ENCODE results near the gene PGPEP1. TPM values are rescaled to one million over a fixed set of nuclear protein-coding genes. Genes with fewer than 3 reads are reported as not detected.

The PGPEP1 gene
- total and polyA plus RNA-seq, 10 of the 15 experiments (the other 5 are each of a cell fraction or from before 2014, with no cell fraction given): 13.8 to 39.4 (median 17.0) TPM

- POLR2A ChIA-PET: no interaction called here
- CTCF ChIA-PET: interaction anchor here (0.7 to 1.6 kb wide), 5 partner anchors 24 to 160 kb away, joined by 3 to 5 read pairs (median 5); no protein-coding TSS in a partner anchor
- Histone ChIP-seq H3K4me2 (ENCODE audit: control insufficient read depth, insufficient read depth) (no peak overlapping the region), H2AFZ (ENCODE audit: control insufficient read depth, low read depth, low read length) (no peak overlapping the region), H3K79me2 (ENCODE audit: control insufficient read depth, insufficient read depth, low read length) (no peaks in the 10 kb centered on the region), H3K36me3 (ENCODE audit: control insufficient read depth in 2 of 2, insufficient read depth in 2 of 2, low read length in 1 of 2) (no peaks in the 10 kb centered on the region), H3K4me1 (ENCODE audit: control insufficient read depth, insufficient read depth, low read length) (peaks cover 8% of the 10 kb centered on the region), H4K20me1 (ENCODE audit: control insufficient read depth, insufficient read depth) (no peaks in the 10 kb centered on the region), H3K9ac (ENCODE audit: control insufficient read depth, insufficient read depth, low read length) (no peak overlapping the region), H3K27me3 (replicated peaks in 1 of 2; ENCODE audit: control insufficient read depth in 2 of 2, insufficient read depth in 2 of 2, low read length in 1 of 2) (peaks cover 0 to 3% of the 10 kb centered on the region in 2 experiments; a peak in 3 of 4 replicates), H3K9me3 (replicated peaks; ENCODE audit: control insufficient read depth, insufficient read depth, low read length) (no peaks in the 10 kb centered on the region; the same call in 2 of the 3 replicates), H3K27ac (ENCODE audit: control insufficient read depth, insufficient read depth) (no peak overlapping the region), H3K4me3 (no peak overlapping the region)
- ATAC-seq (no peak), DNase-seq (ENCODE audit: low read depth, low spot score) (no peak), FAIRE-seq (no peak)
- RAD21 ChIA-PET (ENCODE audit: unreplicated experiment): no interaction called here
- BruUV-seq (replicated peaks): no TSS peak
- in situ Hi-C loops (cut with MboI): no loop called here
- 67% methylated on average over 7 of the region's 7 CpGs for WGBS (ENCODE audit: insufficient coverage, insufficient replicate concordance, low lambda C conversion rate, missing lambda C conversion rate)
- SMC1A ChIA-PET (ENCODE audit: uncharacterized antibody, unreplicated experiment): interaction anchor here (2.1 kb wide), 1 partner anchor 17 kb away, joined by 4 read pairs; no protein-coding TSS in a partner anchor
- intact Hi-C loops (cut with micrococcal nuclease; ENCODE audit: unreplicated experiment): no loop called here
- no peak for TF ChIP-seq KDM1A (IDR thresholded peaks at IDR 0.05; ENCODE audit: borderline replicate concordance)
- TF ChIP-seq, protein P1, sequence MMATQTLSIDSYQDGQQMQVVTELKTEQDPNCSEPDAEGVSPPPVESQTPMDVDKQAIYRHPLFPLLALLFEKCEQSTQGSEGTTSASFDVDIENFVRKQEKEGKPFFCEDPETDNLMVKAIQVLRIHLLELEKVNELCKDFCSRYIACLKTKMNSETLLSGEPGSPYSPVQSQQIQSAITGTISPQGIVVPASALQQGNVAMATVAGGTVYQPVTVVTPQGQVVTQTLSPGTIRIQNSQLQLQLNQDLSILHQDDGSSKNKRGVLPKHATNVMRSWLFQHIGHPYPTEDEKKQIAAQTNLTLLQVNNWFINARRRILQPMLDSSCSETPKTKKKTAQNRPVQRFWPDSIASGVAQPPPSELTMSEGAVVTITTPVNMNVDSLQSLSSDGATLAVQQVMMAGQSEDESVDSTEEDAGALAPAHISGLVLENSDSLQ (IDR thresholded peaks at IDR 0.05): no peak
- TF ChIP-seq NFYA (IDR thresholded peaks at IDR 0.05; ENCODE audit: borderline replicate concordance, low read depth, low read length): no peak
- no peak for TF ChIP-seq NR2C2 (IDR thresholded peaks at IDR 0.05; ENCODE audit: borderline replicate concordance, control insufficient read depth, insufficient read length, low read depth)
- TF ChIP-seq SKIL (IDR thresholded peaks at IDR 0.05; ENCODE audit: low read depth, poor library complexity, severe bottlenecking): no peak
- no peak for TF ChIP-seq TCF7 (IDR thresholded peaks at IDR 0.05; ENCODE audit: borderline replicate concordance)
- no peak for TF ChIP-seq WRNIP1 (IDR thresholded peaks at IDR 0.05; ENCODE audit: borderline replicate concordance, low read depth, low read length)
- no peak for TF ChIP-seq HDGF (IDR thresholded peaks at IDR 0.05)
- TF ChIP-seq, protein P2, sequence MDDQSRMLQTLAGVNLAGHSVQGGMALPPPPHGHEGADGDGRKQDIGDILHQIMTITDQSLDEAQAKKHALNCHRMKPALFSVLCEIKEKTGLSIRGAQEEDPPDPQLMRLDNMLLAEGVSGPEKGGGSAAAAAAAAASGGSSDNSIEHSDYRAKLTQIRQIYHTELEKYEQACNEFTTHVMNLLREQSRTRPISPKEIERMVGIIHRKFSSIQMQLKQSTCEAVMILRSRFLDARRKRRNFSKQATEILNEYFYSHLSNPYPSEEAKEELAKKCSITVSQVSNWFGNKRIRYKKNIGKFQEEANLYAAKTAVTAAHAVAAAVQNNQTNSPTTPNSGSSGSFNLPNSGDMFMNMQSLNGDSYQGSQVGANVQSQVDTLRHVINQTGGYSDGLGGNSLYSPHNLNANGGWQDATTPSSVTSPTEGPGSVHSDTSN (IDR thresholded peaks at IDR 0.05; ENCODE audit: insufficient replicate concordance, low read depth, low read length): no peak
- TF ChIP-seq RFX5 (IDR thresholded peaks at IDR 0.05; ENCODE audit: low read depth, low read length): no peak
- TF ChIP-seq EZH2 (IDR thresholded peaks at IDR 0.05; ENCODE audit: borderline replicate concordance, control insufficient read depth, low read depth, low read length): no peak
- TF ChIP-seq ZSCAN29 (IDR thresholded peaks at IDR 0.05): no peak
- TF ChIP-seq ZZZ3 (IDR thresholded peaks at IDR 0.05; ENCODE audit: control insufficient read depth, insufficient read length, low read depth): no peak
- TF ChIP-seq, protein P3, sequence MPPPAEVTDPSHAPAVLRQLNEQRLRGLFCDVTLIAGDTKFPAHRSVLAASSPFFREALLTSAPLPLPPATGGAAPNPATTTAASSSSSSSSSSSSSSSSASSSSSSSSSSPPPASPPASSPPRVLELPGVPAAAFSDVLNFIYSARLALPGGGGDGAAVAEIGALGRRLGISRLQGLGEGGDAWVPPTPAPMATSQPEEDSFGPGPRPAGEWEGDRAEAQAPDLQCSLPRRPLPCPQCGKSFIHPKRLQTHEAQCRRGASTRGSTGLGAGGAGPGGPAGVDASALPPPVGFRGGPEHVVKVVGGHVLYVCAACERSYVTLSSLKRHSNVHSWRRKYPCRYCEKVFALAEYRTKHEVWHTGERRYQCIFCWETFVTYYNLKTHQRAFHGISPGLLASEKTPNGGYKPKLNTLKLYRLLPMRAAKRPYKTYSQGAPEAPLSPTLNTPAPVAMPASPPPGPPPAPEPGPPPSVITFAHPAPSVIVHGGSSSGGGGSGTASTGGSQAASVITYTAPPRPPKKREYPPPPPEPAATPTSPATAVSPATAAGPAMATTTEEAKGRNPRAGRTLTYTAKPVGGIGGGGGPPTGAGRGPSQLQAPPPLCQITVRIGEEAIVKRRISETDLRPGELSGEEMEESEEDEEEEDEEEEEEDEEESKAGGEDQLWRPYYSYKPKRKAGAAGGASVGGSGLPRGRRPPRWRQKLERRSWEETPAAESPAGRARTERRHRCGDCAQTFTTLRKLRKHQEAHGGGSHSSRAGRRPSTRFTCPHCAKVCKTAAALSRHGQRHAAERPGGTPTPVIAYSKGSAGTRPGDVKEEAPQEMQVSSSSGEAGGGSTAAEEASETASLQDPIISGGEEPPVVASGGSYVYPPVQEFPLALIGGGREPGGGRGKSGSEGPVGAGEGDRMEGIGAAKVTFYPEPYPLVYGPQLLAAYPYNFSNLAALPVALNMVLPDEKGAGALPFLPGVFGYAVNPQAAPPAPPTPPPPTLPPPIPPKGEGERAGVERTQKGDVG (CRISPR knock-in tag; IDR thresholded peaks at IDR 0.05): no peak
Measured at GRCh38 chr19:18384775-18385174, 44.4 kb downstream of the PGPEP1 start.
